Prostate gland (tissue), 2 donors: ENCODE results near the gene ASPA.

Experiments used
- CTCF ChIP-seq, 4 experiments: fragments of 200-600 bp in 2 of 4; fragments of 450-650 bp in 2 of 4; sonication (generic) in 2 of 4; IDR thresholded peaks; 1 replicate in 3 of 4; 2 replicates in 1 of 4; pipeline ENCODE4 v1.5.1; 2016 to 2019; ENCODE audit warnings: antibody characterized with exemption in 4 of 4, mild to moderate bottlenecking in 2 of 4, moderate library complexity in 2 of 4
- POLR2AphosphoS5 ChIP-seq: sonication (generic); formaldehyde crosslinking; IDR thresholded peaks from one replicate; pipeline ENCODE4 v1.6.1; 2017; ENCODE audit warnings: antibody characterized with exemption

GRCh38 chr17:3546521-3546920, 70.7 kb downstream of the ASPA start:
- TF ChIP-seq CTCF (IDR thresholded peaks at IDR 0.05) (no peak), POLR2AphosphoS5 (no peak)
